T-helper 17 cell (primary cell): Measurements from ENCODE around the gene MRM1. TPM values are rescaled to one million over a fixed set of nuclear protein-coding genes. Genes with fewer than 3 reads are reported as not detected.

ENCODE experiments used
- ATAC-seq: fragments of 150-1000 bp; cut with Tn5 transposase; 2 replicates; pipeline ENCODE4 v1.10.0; 2021; ENCODE audit warnings: mild to moderate bottlenecking, moderate library complexity
- DNase-seq, 3 donors: peaks; one replicate each; pipeline versions ENCODE4 v3.0.0 to v3.0.0-alpha.2; 2020 to 2021
- H3K9me3 ChIP-seq: one replicate; pipeline ENCODE4 v1.7.0; 2013; ENCODE audit warnings: low read length, mild to moderate bottlenecking; ENCODE audit not compliant: control insufficient read depth, poor library complexity, severe bottlenecking
- H3K27ac Mint-ChIP-seq: one replicate; pipeline ENCODE4 v1.8.0; 2022; ENCODE audit warnings: mild to moderate bottlenecking, moderate library complexity, mixed read lengths
- H3K27me3 Mint-ChIP-seq: one replicate; pipeline ENCODE4 v1.8.0; 2022; ENCODE audit warnings: mixed read lengths
- H3K36me3 Mint-ChIP-seq: one replicate; pipeline ENCODE4 v1.8.0; 2022; ENCODE audit warnings: low read depth, mixed read lengths
- H3K4me1 Mint-ChIP-seq: one replicate; pipeline ENCODE4 v1.8.0; 2022; ENCODE audit warnings: mild to moderate bottlenecking, mixed read lengths
- H3K4me3 Mint-ChIP-seq: one replicate; pipeline ENCODE4 v1.8.0; 2022; ENCODE audit warnings: mild to moderate bottlenecking, moderate library complexity, mixed read lengths
- total RNA-seq, 4 donors: library from RNA in 2 of 4; stranded (reverse) in 2 of 4; gene quantifications; one replicate each; pipeline ENCODE4 v1.2.3 and lab custom pipeline; 2022 to 2026

Gene MRM1
- total RNA-seq, 2 donors from 2014 or later = 2.6 to 3.4 TPM

- H3K27me3 Mint-ChIP-seq = peaks cover 66% of the 10 kb centered on the region
- H3K4me1 Mint-ChIP-seq = peaks cover 9% of the 10 kb centered on the region
- ATAC-seq (no peak), DNase-seq (no peak)
- no peak overlapping the region for H3K4me3 Mint-ChIP-seq
- peaks cover 2% of the 10 kb centered on the region for H3K36me3 Mint-ChIP-seq
- no peaks in the 10 kb centered on the region for H3K9me3 ChIP-seq
- no peak overlapping the region for H3K27ac Mint-ChIP-seq
Observed at GRCh38 chr17:36650096-36650775, 48.9 kb downstream of the MRM1 start.

- no peak overlapping the region for H3K27ac Mint-ChIP-seq
- no peak overlapping the region for H3K4me3 Mint-ChIP-seq
- peaks cover 61% of the 10 kb centered on the region for H3K27me3 Mint-ChIP-seq
- H3K4me1 Mint-ChIP-seq = peaks cover 20% of the 10 kb centered on the region
- H3K36me3 Mint-ChIP-seq = peaks cover 5% of the 10 kb centered on the region
- DNase-seq (no peak), ATAC-seq (no peak)
- H3K9me3 ChIP-seq = no peaks in the 10 kb centered on the region
Observed at GRCh38 chr17:36653374-36653773, 52.0 kb downstream of the MRM1 start.

- Mint-ChIP-seq H3K27me3 (peaks cover 58% of the 10 kb centered on the region), H3K27ac (no peak overlapping the region)
Observed at GRCh38 chr17:36653856-36654255, 52.5 kb downstream of the MRM1 start.

GRCh38 chr17:36655726-36656125, 54.3 kb downstream of the MRM1 start:
- Mint-ChIP-seq H3K27ac (no peak overlapping the region), H3K4me1 (peaks cover 24% of the 10 kb centered on the region), H3K36me3 (peaks cover 5% of the 10 kb centered on the region), H3K27me3 (peaks cover 55% of the 10 kb centered on the region), H3K4me3 (no peak overlapping the region)
- ATAC-seq = no peak
- H3K9me3 ChIP-seq = no peaks in the 10 kb centered on the region
- no peak for DNase-seq

More at GRCh38 chr17:36653856-36654255, 52.5 kb downstream of the MRM1 start:
- DNase-seq (no peak), ATAC-seq (no peak)
- peaks cover 5% of the 10 kb centered on the region for H3K36me3 Mint-ChIP-seq
- peaks cover 20% of the 10 kb centered on the region for H3K4me1 Mint-ChIP-seq
- H3K4me3 Mint-ChIP-seq = no peak overlapping the region
- H3K9me3 ChIP-seq = no peaks in the 10 kb centered on the region

- DNase-seq (no peak), ATAC-seq (no peak)
- no peaks in the 10 kb centered on the region for H3K9me3 ChIP-seq
- H3K36me3 Mint-ChIP-seq = peaks cover 5% of the 10 kb centered on the region
- peaks cover 53% of the 10 kb centered on the region for H3K27me3 Mint-ChIP-seq
- no peak overlapping the region for H3K4me3 Mint-ChIP-seq
- peaks cover 19% of the 10 kb centered on the region for H3K4me1 Mint-ChIP-seq
- no peak overlapping the region for H3K27ac Mint-ChIP-seq
Observed at GRCh38 chr17:36657390-36657762, 56.0 kb downstream of the MRM1 start.

- no peaks in the 10 kb centered on the region for H3K9me3 ChIP-seq
- Mint-ChIP-seq H3K27ac (no peak overlapping the region), H3K36me3 (peaks cover 5% of the 10 kb centered on the region), H3K27me3 (peaks cover 52% of the 10 kb centered on the region), H3K4me3 (peak overlapping the region; percentile 79), H3K4me1 (peaks cover 19% of the 10 kb centered on the region)
- DNase-seq (no peak), ATAC-seq (no peak)
Observed at GRCh38 chr17:36657763-36658490, 56.5 kb downstream of the MRM1 start.

Other genes starting within 250 kb of the MRM1 start
- not detected for gene TBC1D3H, start 213.1 kb upstream of the MRM1 start, total RNA-seq
- 10 to 100 TPM; 43.0 to 44.7 TPM for gene ZNHIT3, start 114.9 kb upstream of the MRM1 start, total RNA-seq
- gene MYO19, start 66.7 kb upstream of the MRM1 start, total RNA-seq = 10 to 100 TPM; 75.9 to 77.1 TPM
- 1 to 10 TPM; 3.7 to 7.5 TPM for gene PIGW, start 66.6 kb upstream of the MRM1 start, total RNA-seq
- gene GGNBP2, start 56.7 kb upstream of the MRM1 start, total RNA-seq = 100 to 1,000 TPM; 162 to 174 TPM
- 1 to 10 TPM; 2.7 to 3.8 TPM for gene DHRS11, start 9.7 kb upstream of the MRM1 start, total RNA-seq